ENCODE measurements around the gene SNCG.
"Not testable (repeated sequence)": the region's sequence is repeated elsewhere in the genome, so short reads cannot be mapped to it uniquely, and the experiment has no call there.

The SNCG gene

DNA sequence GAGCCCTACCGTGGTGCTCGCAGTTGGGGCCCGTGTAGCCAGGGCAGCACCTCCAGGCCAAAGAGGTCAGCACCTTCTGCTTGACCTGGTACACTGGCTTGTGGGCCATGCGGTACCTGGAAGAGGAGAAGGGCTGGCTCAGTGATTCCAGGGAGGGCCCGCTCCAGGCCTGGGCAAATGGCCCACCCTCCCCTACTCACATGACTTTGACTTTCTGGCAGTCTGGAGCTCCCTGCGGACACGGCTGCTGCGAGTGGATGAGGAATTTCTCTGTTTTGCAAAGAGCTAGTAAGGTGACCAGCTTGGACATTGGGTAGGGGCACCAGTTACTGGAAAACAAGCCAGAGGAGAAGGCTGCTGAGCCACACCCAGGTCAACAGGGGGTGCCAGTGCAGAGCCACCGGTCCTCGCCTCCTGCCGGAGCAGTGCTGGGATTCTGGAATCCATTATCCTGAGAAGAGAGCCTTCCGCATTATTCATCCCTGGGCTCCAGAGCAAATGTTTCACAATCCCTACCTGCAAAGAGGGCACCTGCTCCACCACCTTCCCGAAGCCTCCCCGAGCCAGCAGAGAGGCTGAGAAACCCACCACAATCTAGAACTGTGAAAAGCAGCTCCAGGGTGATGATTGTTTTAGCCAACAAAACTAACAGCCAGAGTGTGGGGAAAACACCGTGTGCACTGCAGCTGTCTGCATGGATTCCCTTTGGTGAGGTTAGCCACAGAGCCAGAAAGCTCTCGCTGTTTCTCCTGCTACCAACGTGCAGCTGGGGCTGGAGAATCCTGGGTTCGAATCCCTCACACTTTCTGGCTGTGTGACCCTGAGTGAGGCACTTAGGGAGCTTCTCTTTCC, 12.8 kb upstream of the SNCG start:
- no peak for DNase-seq (ENCODE audit: low read depth)

GRCh38 chr10:86946213-86947155, 11.9 kb upstream of the SNCG start:
- no peak for DNase-seq (ENCODE audit: low read depth)

GRCh38 chr10:86947806-86948205, 10.6 kb upstream of the SNCG start:
- not testable (repeated sequence) for DNase-seq (ENCODE audit: low read depth)

- no peak for DNase-seq (ENCODE audit: low read depth)
These were observed 8.1 kb upstream of the SNCG start for GRCh38 chr10:86950349-86950748.

DNA sequence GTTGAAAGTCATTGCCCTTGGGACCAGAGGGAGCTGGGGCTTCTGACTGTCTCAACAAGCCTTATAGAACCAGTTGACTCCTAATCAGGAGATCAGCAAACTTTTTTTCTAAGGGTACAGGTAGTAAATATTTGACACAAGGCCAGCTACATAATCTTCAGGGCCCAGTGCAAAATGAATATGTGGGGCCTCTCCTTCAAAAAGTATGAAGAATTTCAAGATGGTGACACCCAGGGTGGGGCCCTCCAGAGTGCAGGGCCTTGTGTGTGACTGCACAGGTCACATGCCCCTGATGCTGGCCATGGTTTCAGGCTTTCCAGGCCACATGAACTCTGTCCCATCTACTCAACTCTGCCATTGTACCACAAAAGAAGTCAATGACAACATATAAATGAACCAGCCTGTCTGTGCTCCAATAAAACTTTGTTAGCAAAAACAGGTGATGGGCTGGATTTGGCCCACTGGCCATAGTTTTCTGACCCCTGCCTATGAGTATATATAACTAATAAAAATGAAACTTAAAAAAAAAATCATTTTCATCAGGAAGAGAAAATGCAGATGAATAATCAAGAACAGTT, 7.1 kb upstream of the SNCG start:
- DNase-seq (ENCODE audit: low read depth) = no peak

DNA sequence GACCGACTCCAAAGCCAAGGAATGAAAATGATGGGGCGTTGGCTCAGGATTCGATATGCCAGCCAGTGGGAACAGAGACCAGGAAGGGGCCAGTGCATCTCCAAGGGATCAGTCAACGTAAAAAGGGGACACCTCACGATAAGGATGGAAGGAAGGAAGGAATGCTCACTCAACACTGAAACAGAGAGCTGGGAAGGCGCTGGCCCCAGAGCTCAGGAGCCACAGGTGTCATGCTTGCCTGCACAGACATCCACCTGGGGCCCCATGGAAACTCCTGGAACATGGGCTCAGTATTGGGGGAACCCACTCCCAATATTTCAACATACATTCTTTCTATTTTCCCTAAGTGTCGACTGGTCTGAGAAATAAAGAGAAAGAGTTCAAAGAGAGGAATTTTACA, 6.3 kb upstream of the SNCG start:
- no peak for DNase-seq (ENCODE audit: low read depth)

- DNase-seq (ENCODE audit: low read depth) = not testable (repeated sequence)
These were observed 5.7 kb upstream of the SNCG start for GRCh38 chr10:86952697-86953096.

- DNase-seq (ENCODE audit: low read depth) = no peak
These were observed 4.4 kb upstream of the SNCG start for GRCh38 chr10:86953747-86954680.

DNA sequence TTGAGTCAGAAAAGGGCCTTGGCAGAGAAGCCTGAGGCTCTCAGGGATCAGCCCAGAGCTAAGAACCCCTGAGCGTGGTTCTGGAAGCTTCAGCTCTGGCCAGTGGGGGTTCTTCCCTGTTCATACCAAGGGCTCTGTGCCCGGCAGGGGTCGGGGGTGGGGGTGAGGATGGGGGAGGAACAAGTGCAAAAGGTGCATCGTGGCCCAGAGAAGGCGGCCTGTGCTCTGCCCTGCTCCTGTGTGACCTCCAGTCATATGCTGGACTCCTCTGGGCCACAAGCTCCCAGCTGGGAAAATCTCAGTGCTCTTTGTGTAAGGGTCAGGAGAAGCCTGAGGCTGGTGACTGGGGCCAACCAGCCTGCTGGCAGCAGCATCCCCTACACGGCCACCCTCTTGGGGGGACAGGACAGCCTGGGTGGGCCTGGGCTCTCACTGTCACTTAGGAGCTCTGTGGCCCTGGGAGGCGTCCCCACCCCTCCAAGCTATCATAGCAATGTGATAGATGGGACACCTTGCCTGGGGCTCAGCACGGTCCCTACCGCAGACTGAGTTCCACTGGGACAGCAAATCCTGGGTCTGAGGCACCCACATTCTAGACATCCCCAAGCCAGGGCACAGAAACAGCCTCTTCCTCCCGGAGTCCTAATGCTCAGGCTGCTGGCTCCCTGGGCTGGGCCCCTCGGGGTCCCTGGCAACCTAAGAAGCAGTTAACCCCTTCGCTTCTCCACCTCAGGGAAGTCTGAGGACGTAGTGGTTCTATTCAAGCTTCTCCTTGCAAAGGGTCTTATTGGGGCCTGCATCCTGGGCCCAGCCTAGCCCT, 3.5 kb upstream of the SNCG start:
- no peak for DNase-seq (ENCODE audit: low read depth)

DNA sequence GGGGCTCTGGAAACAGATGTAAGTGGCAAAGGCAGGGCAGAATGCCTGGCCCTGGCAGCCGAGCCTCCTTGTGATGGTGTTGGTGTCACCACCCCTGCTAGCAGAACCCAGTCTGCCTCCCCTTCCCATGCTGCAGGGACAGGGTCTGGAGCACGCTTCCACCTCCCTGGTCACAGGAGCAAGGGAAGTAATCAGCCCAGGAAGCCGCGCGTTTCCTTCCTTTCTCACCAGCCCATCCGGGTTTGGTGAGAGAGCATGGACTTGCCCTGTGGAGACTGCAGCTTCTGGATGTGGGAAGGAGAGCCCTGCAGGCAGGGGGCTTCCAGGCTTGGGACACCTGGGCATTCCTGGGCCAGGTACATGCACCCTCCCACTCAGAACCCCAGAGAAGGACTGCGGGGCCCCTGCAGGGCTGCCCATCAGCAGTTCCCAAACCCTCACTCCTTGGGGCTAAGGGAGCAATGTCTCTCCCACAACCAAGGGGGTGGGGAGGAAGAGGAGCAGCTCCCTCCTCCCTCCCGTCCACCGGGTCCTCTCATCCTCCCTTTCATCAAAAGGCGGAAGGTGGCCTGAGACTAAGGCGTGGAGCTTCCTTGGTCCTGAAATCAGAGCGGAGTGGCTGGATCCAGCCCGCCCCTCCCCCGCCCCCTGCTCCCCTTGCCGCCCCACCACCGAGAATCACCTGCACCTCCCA, 2.8 kb upstream of the SNCG start:
- DNase-seq (ENCODE audit: low read depth) = no peak

DNA sequence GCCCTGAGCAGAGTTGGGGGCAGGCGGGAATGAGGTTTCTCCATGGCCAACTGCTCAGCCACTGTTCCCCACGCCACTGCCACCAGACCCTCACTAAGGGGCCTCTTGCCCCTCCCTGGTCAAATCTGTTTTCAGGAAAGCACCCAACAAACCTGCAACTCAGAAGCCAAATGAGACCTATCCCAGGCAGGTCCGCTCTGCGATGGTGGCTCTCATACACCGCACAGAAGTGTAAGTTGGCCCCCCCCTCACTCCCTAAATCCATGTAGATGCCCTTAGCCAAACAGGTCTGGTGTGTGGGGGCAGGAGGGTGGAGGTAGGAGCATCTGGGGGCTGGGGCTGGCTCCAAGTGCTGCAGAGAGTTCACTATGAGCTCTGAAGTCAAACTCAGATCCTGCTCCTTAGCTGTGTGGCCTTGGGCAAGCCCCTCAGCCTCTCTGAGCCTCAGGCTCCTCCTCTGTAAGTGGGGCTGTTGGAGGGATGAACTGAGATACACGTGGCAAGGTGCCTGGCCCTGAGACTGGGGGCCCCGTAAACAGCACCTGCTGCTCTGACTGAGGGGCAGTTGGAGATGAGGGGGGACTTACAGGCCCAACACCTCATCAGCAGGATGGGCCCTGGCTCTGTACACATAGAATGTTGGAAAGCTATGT, 2.1 kb upstream of the SNCG start:
- no peak for DNase-seq (ENCODE audit: low read depth)

- no peak for DNase-seq (ENCODE audit: low read depth)
These were observed 1.5 kb upstream of the SNCG start for GRCh38 chr10:86956848-86957448.

- DNase-seq (ENCODE audit: low read depth) = no peak
These were observed 806 bp upstream of the SNCG start, which contains the start of gene MMRN2 for GRCh38 chr10:86957471-86958115. Gene MMRN2, minus strand, starts transcription at chr10:86957615. Its CDS starts 74 bp downstream, at chr10:86957541.

- DNase-seq (ENCODE audit: low read depth) = no peak
These were observed 720 bp downstream of the SNCG start for GRCh38 chr10:86958901-86959736.

GRCh38 chr10:86959737-86960002, 1.3 kb downstream of the SNCG start:
- DNase-seq (ENCODE audit: low read depth) = no peak

DNA sequence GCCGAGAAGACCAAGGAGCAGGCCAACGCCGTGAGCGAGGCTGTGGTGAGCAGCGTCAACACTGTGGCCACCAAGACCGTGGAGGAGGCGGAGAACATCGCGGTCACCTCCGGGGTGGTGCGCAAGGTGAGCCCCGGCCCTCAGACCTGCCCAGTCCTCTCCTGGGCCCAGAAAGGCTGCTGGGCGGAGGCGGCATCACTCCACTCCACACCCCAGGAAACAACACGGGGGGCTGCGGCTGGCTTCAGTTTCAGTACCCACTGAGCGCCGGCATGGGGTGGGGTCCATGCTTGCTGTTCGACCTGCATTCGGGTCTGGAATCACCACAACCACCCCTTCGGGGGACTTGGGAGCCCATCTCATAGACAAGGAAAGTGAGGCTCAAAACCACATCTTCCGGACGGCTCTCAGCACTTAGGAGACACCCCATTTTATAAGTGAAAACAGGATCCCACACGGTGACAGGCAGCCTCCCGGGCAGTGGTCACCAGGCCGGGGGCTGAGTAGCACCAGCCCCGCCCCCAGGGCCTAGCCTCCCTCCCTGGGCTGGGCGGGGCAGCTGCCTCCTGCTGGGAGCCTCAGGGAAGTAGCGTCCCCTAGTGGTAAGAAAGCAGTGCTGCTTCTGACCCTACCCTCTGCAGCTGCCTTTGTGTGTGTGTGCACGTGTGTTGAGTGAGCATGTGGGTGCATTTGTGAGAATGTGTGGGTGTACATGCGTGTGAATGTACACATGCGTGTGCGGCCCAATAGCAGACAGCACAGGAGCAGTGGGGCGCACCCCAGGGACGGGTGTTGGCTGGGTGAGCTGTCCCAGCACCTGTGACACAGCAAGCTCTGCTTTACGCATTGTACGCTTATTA, 1.8 kb downstream of the SNCG start:
- DNase-seq (ENCODE audit: low read depth) = no peak

Measured in stimulated activated CD8-positive, alpha-beta memory T cell treated with anti-CD3 and anti-CD28 coated beads, Interleukin-15, amount 100 ng/mL, for 1 hour (primary cell).